Small intestine (tissue), 16 donors: Measurements from ENCODE around the gene ZSCAN2. TPM values are rescaled to one million over a fixed set of nuclear protein-coding genes. Genes with fewer than 3 reads are reported as not detected.
"Not testable (repeated sequence)": the region's sequence is repeated elsewhere in the genome, so short reads cannot be mapped to it uniquely, and the experiment has no call there.

Experiments
- DNase-seq, 2 donors: peaks; one replicate each; pipeline versions ENCODE4 v3.0.0 to v3.0.0-alpha.2; 2013
- FAIRE-seq: peaks from 2 replicates; lab custom pipeline; 2012; peaks lifted over from hg19 to GRCh38; lab: Jason Lieb, UNC
- H3K27ac ChIP-seq, 3 donors: one replicate each; pipeline ENCODE4 v1.5.1; 2013; ENCODE audit warnings: low read length in 2 of 3, mild to moderate bottlenecking in 2 of 3, control low read depth in 1 of 3, inconsistent platforms in 1 of 3, low read depth in 1 of 3, moderate library complexity in 1 of 3
- H3K27me3 ChIP-seq, 3 donors: one replicate each; pipeline ENCODE4 v1.6.1; 2013; ENCODE audit warnings: low read length in 3 of 3, inconsistent platforms in 1 of 3; ENCODE audit not compliant: control insufficient read depth in 3 of 3, insufficient read depth in 3 of 3
- H3K36me3 ChIP-seq, 3 donors: one replicate each; pipeline ENCODE4 v1.6.1; 2013; ENCODE audit warnings: low read length in 3 of 3, inconsistent platforms in 1 of 3, low read depth in 1 of 3, mild to moderate bottlenecking in 1 of 3, moderate library complexity in 1 of 3; ENCODE audit not compliant: control insufficient read depth in 3 of 3, insufficient read depth in 2 of 3
- H3K4me1 ChIP-seq, 3 donors: one replicate each; pipeline ENCODE4 v1.6.1; 2013; ENCODE audit warnings: low read length in 2 of 3, inconsistent platforms in 1 of 3, low read depth in 1 of 3, mild to moderate bottlenecking in 1 of 3, moderate library complexity in 1 of 3; ENCODE audit not compliant: control insufficient read depth in 3 of 3, insufficient read depth in 2 of 3
- H3K4me3 ChIP-seq, 3 donors: one replicate each; pipeline ENCODE4 v1.5.1; 2013; ENCODE audit warnings: low read length in 3 of 3, control low read depth in 1 of 3, inconsistent platforms in 1 of 3, low read depth in 1 of 3, mild to moderate bottlenecking in 1 of 3, moderate library complexity in 1 of 3
- H3K9me3 ChIP-seq, 2 donors: one replicate each; pipeline ENCODE4 v1.6.1; 2013; ENCODE audit warnings: low read depth in 1 of 2, low read length in 1 of 2; ENCODE audit not compliant: control insufficient read depth in 2 of 2, insufficient read depth in 1 of 2
- WGBS, 3 donors: extraction: QIAGEN DNeasy Blood & Tissue Kit; methylation state at CpG; one replicate each; pipeline ENCODE4 v1.1.7; 2013; 5-methylcytosine and 5-hydroxymethylcytosine counted together
- long read RNA-seq, 10 donors: transcript quantifications; one replicate each; lab custom pipeline, GENCODE V29; 2026
- polyA plus RNA-seq, 4 donors: library from polyadenylated mRNA; stranded (reverse) in 3 of 4; unstranded in 1 of 4; fragments of 200-250 nt in 3 of 4; fragments of 120-200 nt in 1 of 4; gene quantifications; one replicate each; pipeline versions ENCODE4 v1.2.1 to v1.2.3, GENCODE V29; 2013
- donor health status: healthy with polysubstance abuse.
- donor health status: control.
- donor health status: control.
- donor health status: Bipolar disorder and iron deficiency.
- donor health status: healthy.

The ZSCAN2 gene
- 10 to 100 TPM in 1 of 4 donors, 1 to 10 TPM in 3; 3.2 to 14.0 (median 4.5) TPM for polyA plus RNA-seq
- long read RNA-seq, donor 1, result 0 reads
- long read RNA-seq, donor 2, result 0 reads
- long read RNA-seq, donor 3, partial matches to known transcripts, result 0 of 2 reads
- long read RNA-seq, donor 3, other reads (novel, unspliced or antisense), result 0 of 2 reads
- long read RNA-seq, donor 4, result 0 reads
- long read RNA-seq, donor 5, partial matches to known transcripts, result 0 of 1 reads
- long read RNA-seq, donor 5, other reads (novel, unspliced or antisense), result 0 of 1 reads
- long read RNA-seq, donor 6, partial matches to known transcripts, result 0 of 2 reads
- long read RNA-seq, donor 6, other reads (novel, unspliced or antisense), result 0 of 2 reads
- long read RNA-seq, donor 7, partial matches to known transcripts, result 0 of 4 reads
- long read RNA-seq, donor 7, other reads (novel, unspliced or antisense), result 0 of 4 reads
- long read RNA-seq, donor 8, result 0 reads
- long read RNA-seq, donor 9, result 0 reads
- long read RNA-seq, donor 10, partial matches to known transcripts, result 0 of 1 reads
- long read RNA-seq, donor 10, other reads (novel, unspliced or antisense), result 0 of 1 reads

DNA sequence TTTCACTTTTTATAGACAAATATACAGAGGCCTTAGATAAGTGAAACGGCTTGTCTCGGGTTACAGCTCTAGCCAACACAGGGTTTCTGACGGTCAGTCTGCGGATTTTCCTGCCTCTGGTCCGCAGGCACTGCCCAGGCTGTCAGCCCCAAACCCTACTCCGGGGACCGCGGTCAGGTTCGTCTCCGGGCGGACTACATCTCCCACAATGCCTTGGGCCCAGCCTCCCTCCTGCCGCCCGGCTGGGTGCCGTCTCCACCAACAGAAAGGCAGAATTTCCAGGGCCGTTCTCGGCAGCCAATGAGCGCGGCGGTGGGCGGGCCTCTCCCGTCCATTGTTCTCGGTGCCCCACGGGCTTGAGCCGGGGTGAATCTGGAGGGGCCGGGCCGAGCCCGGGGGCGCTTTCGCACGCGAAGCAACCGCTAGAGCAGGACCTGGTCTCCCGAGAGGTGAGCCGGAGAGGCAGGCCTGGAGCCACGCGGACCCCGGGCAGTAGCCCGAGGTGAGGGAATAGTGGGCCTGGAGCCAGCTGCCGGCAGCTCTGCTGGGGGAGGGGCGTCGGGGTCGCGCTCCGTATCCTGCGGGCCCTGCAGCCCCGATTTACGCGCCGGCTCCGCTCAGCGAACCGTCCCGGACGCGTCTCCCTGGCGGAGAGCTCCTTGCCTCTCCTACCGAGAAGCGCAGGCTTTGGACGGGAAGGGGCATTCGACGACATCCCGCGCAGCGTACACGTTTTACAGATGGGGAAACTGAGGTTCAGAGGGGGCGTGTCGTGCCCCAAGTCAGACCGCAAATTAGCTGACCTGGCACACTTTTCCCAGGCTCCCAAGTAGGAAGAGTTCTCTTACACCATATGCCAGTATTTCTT lies at the start of gene ZSCAN2:
Gene ZSCAN2 (plus strand): TSS at position 323 of the 868 bp plus-strand sequence. CDS start 2,919 bp downstream, outside the sequence.
- H3K36me3 ChIP-seq, result peaks cover 0 to 19% (median 0%) of the 10 kb centered on the region in 3 donors
- peaks cover 0 to 13% (median 0%) of the 10 kb centered on the region in 3 donors for H3K4me1 ChIP-seq
- H3K27ac ChIP-seq, result peak within 1 kb of the TSS in 2 of 3 donors; percentile 39 to 69
- DNase-seq (peak; percentile 95 to 97), FAIRE-seq (no peak)
- H3K9me3 ChIP-seq, result no peaks in the 10 kb centered on the region
- WGBS, 3 donors, result 0% methylated on average over 57 to 68 of the region's 68 CpGs
- H3K4me3 ChIP-seq, result peak within 1 kb of the TSS; percentile 62 to 92 (median 91)
- no peaks in the 10 kb centered on the region for H3K27me3 ChIP-seq

GRCh38 chr15:84551624-84552023 lies 49.2 kb upstream of the ZSCAN2 start:
- DNase-seq, H3K27ac ChIP-seq, H3K4me1 ChIP-seq, H3K27me3 ChIP-seq, H3K9me3 ChIP-seq, H3K36me3 ChIP-seq, H3K4me3 ChIP-seq, FAIRE-seq: not testable (repeated sequence)
- WGBS, 3 donors, result 97 to 100% (median 100%) methylated on average over 2 of the region's 2 CpGs

- Histone ChIP-seq H3K27ac (no peak overlapping the region), H3K9me3 (no peaks in the 10 kb centered on the region), H3K4me1 (no peaks in the 10 kb centered on the region), H3K27me3 (no peaks in the 10 kb centered on the region), H3K36me3 (no peaks in the 10 kb centered on the region), H3K4me3 (no peak overlapping the region)
- no peak for DNase-seq
- no peak for FAIRE-seq
- 96 to 100% (median 98%) methylated on average over 1 of the region's 1 CpG for WGBS, 3 donors
Measured at GRCh38 chr15:84552896-84553295, 47.9 kb upstream of the ZSCAN2 start.

GRCh38 chr15:84556690-84557089 lies 44.1 kb upstream of the ZSCAN2 start:
- H3K4me3 ChIP-seq, H3K9me3 ChIP-seq, H3K27ac ChIP-seq, H3K27me3 ChIP-seq, DNase-seq, H3K36me3 ChIP-seq, H3K4me1 ChIP-seq, FAIRE-seq: not testable (repeated sequence)
- whole genome bisulfite sequencing, 3 donors, result 92 to 100% (median 93%) methylated on average over 2 to 3 of the region's 3 CpGs

- not testable (repeated sequence) for FAIRE-seq, H3K4me3 ChIP-seq, H3K27me3 ChIP-seq, H3K9me3 ChIP-seq, H3K27ac ChIP-seq, H3K36me3 ChIP-seq, DNase-seq, H3K4me1 ChIP-seq
- 91 to 93% (median 92%) methylated on average over 6 of the region's 6 CpGs for WGBS, 3 donors
Measured at GRCh38 chr15:84568021-84568420, 32.8 kb upstream of the ZSCAN2 start.

GRCh38 chr15:84570164-84570735 lies 30.6 kb upstream of the ZSCAN2 start:
- H3K36me3 ChIP-seq, result peaks cover 0 to 2% (median 0%) of the 10 kb centered on the region in 3 donors
- H3K4me3 ChIP-seq, result peak overlapping the region; percentile 61 to 94 (median 86)
- H3K9me3 ChIP-seq, result no peaks in the 10 kb centered on the region
- WGBS, 3 donors, result 0% methylated on average over 37 to 52 of the region's 52 CpGs
- DNase-seq, result peak; percentile 53 to 84
- no peaks in the 10 kb centered on the region for H3K27me3 ChIP-seq
- H3K4me1 ChIP-seq, result no peaks in the 10 kb centered on the region
- peak overlapping the region; percentile 91 to 97 (median 95) for H3K27ac ChIP-seq
- FAIRE-seq, result no peak

- FAIRE-seq (no peak), DNase-seq (no peak)
Measured at GRCh38 chr15:84572231-84572630, 28.6 kb upstream of the ZSCAN2 start.

GRCh38 chr15:84575493-84575892 lies 25.3 kb upstream of the ZSCAN2 start:
- Histone ChIP-seq H3K4me1 (peaks cover 0 to 15% (median 0%) of the 10 kb centered on the region in 3 donors), H3K4me3 (no peak overlapping the region), H3K27ac (no peak overlapping the region), H3K27me3 (no peaks in the 10 kb centered on the region), H3K36me3 (no peaks in the 10 kb centered on the region), H3K9me3 (no peaks in the 10 kb centered on the region)
- 88 to 92% (median 92%) methylated on average over 4 of the region's 4 CpGs for WGBS, 3 donors
- DNase-seq (no peak), FAIRE-seq (no peak)

More at GRCh38 chr15:84572231-84572630, 28.6 kb upstream of the ZSCAN2 start:
- H3K4me3 ChIP-seq, result no peak overlapping the region
- WGBS, 3 donors, result 89 to 95% (median 95%) methylated on average over 4 of the region's 4 CpGs
- H3K27ac ChIP-seq, result no peak overlapping the region
- H3K9me3 ChIP-seq, result no peaks in the 10 kb centered on the region
- peaks cover 0 to 2% (median 0%) of the 10 kb centered on the region in 3 donors for H3K36me3 ChIP-seq
- no peaks in the 10 kb centered on the region for H3K4me1 ChIP-seq
- no peaks in the 10 kb centered on the region for H3K27me3 ChIP-seq
